MM.1S (cell line): Measurements from ENCODE around the gene SIGLEC6.

Source experiments
- DNase-seq: peaks from one replicate; pipeline ENCODE4 v3.0.0-alpha.2; 2015
- H2AFZ ChIP-seq: fragments of 300-600 bp; sonication (generic); 2 replicates; pipeline ENCODE4 v1.6.0; 2016; ENCODE audit warnings: antibody characterized with exemption, low read length
- H3F3A ChIP-seq: fragments of 300-600 bp; sonication (generic); 2 replicates; pipeline ENCODE4 v1.6.1; 2016; ENCODE audit warnings: mild to moderate bottlenecking, antibody characterized with exemption, low read length, moderate library complexity, mixed read lengths; ENCODE audit not compliant: insufficient read depth
- H3K27ac ChIP-seq: fragments of 300-600 bp; sonication (generic); 2 replicates; pipeline ENCODE4 v1.5.1; 2016; ENCODE audit warnings: mild to moderate bottlenecking, low read length
- H3K27me3 ChIP-seq: fragments of 300-600 bp; sonication (generic); replicated peaks from 2 replicates; pipeline ENCODE4 v1.6.0; 2016; ENCODE audit warnings: low read length; ENCODE audit not compliant: insufficient read depth
- H3K36me3 ChIP-seq: fragments of 300-600 bp; sonication (generic); replicated peaks from 2 replicates; pipeline ENCODE4 v1.6.1; 2016; ENCODE audit warnings: mild to moderate bottlenecking, low read length, mixed read lengths; ENCODE audit not compliant: insufficient read depth
- H3K4me1 ChIP-seq: fragments of 300-600 bp; sonication (generic); 2 replicates; pipeline ENCODE4 v1.6.1; 2016; ENCODE audit warnings: low read length, mixed read lengths
- H3K4me2 ChIP-seq: fragments of 300-600 bp; sonication (generic); 2 replicates; pipeline ENCODE4 v1.6.0; 2016; ENCODE audit warnings: low read depth, low read length
- H3K4me3 ChIP-seq: fragments of 300-600 bp; sonication (generic); 2 replicates; pipeline ENCODE4 v1.5.1; 2016; ENCODE audit warnings: low read length, mixed read lengths
- H3K79me2 ChIP-seq: fragments of 300-600 bp; sonication (generic); 2 replicates; pipeline ENCODE4 v1.6.1; 2016; ENCODE audit warnings: mixed run types, low read length, mixed read lengths
- H3K9ac ChIP-seq: fragments of 300-600 bp; sonication (generic); 2 replicates; pipeline ENCODE4 v1.6.1; 2016; ENCODE audit warnings: low read length, mixed read lengths
- H3K9me2 ChIP-seq: fragments of 300-600 bp; sonication (generic); replicated peaks from 2 replicates; pipeline ENCODE4 v1.6.1; 2016; ENCODE audit warnings: mild to moderate bottlenecking, low read length, mixed read lengths; ENCODE audit not compliant: insufficient read depth
- H3K9me3 ChIP-seq: fragments of 300-600 bp; sonication (generic); replicated peaks from 2 replicates; pipeline ENCODE4 v1.6.1; 2016; ENCODE audit warnings: mild to moderate bottlenecking, low read length, mixed read lengths; ENCODE audit not compliant: insufficient read depth
- H4K20me1 ChIP-seq: fragments of 300-600 bp; sonication (generic); 2 replicates; pipeline ENCODE4 v1.6.1; 2016; ENCODE audit warnings: mild to moderate bottlenecking, low read length, moderate library complexity, mixed read lengths; ENCODE audit not compliant: insufficient read depth
- EZH2 ChIP-seq: fragments of 300-600 bp; sonication (generic); optimal IDR thresholded peaks from 2 replicates; pipeline ENCODE3; 2017; ENCODE audit warnings: low read depth, mild to moderate bottlenecking, antibody characterized with exemption, low read length, mixed read lengths
- EZH2phosphoT487 ChIP-seq: fragments of 300-600 bp; sonication (generic); IDR thresholded peaks from 2 replicates; pipeline ENCODE4 v1.6.1; 2018; ENCODE audit warnings: antibody characterized with exemption, low read length
- TF ChIP-seq, protein P1 (sequence below): fragments of 300-600 bp; sonication (generic); IDR thresholded peaks from 2 replicates; pipeline ENCODE4 v1.5.1; 2016; ENCODE audit warnings: antibody characterized with exemption, low read length, mixed read lengths

SIGLEC6 gene

DNA sequence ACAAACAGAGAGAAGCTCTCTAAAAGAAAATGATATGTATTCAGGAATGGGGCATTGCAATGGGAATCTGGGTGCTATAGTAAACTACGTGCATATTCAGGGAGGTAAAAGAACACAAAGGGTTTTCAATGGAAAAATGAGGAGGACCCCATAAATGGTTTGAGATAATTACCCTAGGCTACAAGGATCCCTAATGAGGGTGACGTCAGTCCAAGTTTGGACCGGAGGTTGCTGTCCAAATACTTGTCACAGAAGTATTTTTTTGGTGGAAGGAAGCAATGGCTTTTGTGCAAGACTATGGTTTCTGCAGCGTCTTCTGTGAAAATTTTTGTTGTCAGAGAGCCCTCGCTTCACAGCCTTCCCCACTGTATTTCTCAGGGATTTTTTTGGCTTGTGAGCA, 54.1 kb downstream of the SIGLEC6 start:
- no peaks in the 10 kb centered on the region for H3K36me3 ChIP-seq
- H3K9ac ChIP-seq, result no peak overlapping the region
- H2AFZ ChIP-seq, result no peak overlapping the region
- no peaks in the 10 kb centered on the region for H3K27me3 ChIP-seq
- TF ChIP-seq EZH2phosphoT487 (no peak), EZH2 (no peak)
- TF ChIP-seq, protein P1, sequence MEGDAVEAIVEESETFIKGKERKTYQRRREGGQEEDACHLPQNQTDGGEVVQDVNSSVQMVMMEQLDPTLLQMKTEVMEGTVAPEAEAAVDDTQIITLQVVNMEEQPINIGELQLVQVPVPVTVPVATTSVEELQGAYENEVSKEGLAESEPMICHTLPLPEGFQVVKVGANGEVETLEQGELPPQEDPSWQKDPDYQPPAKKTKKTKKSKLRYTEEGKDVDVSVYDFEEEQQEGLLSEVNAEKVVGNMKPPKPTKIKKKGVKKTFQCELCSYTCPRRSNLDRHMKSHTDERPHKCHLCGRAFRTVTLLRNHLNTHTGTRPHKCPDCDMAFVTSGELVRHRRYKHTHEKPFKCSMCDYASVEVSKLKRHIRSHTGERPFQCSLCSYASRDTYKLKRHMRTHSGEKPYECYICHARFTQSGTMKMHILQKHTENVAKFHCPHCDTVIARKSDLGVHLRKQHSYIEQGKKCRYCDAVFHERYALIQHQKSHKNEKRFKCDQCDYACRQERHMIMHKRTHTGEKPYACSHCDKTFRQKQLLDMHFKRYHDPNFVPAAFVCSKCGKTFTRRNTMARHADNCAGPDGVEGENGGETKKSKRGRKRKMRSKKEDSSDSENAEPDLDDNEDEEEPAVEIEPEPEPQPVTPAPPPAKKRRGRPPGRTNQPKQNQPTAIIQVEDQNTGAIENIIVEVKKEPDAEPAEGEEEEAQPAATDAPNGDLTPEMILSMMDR, result no peak
- H3K27ac ChIP-seq, result no peak overlapping the region
- H3K79me2 ChIP-seq, result no peaks in the 10 kb centered on the region
- H3K4me3 ChIP-seq, result no peak overlapping the region
- H3K4me1 ChIP-seq, result no peaks in the 10 kb centered on the region
- DNase-seq, result no peak
- no peaks in the 10 kb centered on the region for H4K20me1 ChIP-seq
- no peaks in the 10 kb centered on the region for H3F3A ChIP-seq
- no peaks in the 10 kb centered on the region for H3K9me2 ChIP-seq
- H3K9me3 ChIP-seq, result no peaks in the 10 kb centered on the region
- H3K4me2 ChIP-seq, result no peak overlapping the region

DNA sequence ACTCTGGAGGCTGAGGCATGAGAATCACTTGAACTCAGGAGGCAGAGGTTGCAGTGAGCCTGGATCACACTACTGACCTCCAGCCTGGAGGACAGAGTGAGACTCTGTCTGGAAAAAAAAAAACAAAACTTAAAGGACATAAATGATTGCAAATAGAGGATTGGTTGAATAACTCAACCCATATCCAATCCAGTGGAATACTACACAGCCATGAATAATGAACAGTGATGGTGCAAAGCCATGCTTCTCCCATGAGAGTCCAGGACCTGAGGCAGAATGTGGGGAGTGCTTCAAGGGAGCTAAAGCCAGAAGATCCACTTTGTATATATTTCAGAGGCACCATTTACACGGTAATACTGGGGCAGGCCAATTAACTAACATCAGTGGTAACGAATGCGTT, 55.3 kb downstream of the SIGLEC6 start:
- H3K9ac ChIP-seq, result no peak overlapping the region
- H3K4me2 ChIP-seq, result no peak overlapping the region
- H3K36me3 ChIP-seq, result no peaks in the 10 kb centered on the region
- no peak for DNase-seq
- H3K27me3 ChIP-seq, result no peaks in the 10 kb centered on the region
- H3K4me3 ChIP-seq, result no peak overlapping the region
- no peaks in the 10 kb centered on the region for H3K4me1 ChIP-seq
- H3K9me3 ChIP-seq, result no peaks in the 10 kb centered on the region
- H3K79me2 ChIP-seq, result no peaks in the 10 kb centered on the region
- H3F3A ChIP-seq, result no peaks in the 10 kb centered on the region
- no peak overlapping the region for H2AFZ ChIP-seq
- H3K9me2 ChIP-seq, result no peaks in the 10 kb centered on the region
- TF ChIP-seq EZH2, result no peak
- TF ChIP-seq EZH2phosphoT487, result no peak
- TF ChIP-seq, protein P1, result no peak
- H4K20me1 ChIP-seq, result no peaks in the 10 kb centered on the region
- no peak overlapping the region for H3K27ac ChIP-seq

DNA sequence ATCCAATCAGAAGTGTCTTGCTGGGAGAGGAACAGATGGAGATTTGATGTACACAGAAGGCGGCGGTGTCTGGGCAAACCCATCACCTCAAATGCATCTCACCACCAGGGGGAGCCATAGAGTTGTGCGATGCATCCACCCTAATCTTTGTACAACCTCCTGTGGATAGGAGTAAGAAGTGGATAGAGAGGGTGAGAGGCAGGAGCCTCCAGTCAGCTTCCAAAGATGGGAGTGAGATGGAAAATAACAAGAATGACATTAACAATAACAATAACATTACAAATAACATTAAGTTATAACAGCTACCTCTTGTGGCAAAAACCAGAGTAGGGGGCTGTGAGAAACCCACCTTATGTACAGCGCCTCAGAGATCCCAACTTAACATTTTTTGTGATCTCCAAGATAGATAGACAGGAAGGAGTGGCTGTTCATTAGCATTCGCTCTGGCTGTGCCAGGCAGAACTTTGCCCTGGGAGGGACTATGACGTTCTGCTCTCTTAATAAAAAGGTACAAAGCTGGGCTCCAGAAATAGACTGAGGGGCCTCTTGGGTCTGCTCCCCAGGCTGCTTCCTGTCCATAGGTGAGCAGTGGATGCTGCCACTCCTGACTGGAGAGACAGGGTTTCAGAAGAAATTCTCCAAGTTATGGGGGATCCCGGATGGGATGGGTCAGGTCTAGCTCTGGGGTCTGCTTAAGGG, 58.3 kb downstream of the SIGLEC6 start:
- Histone ChIP-seq H3K9ac (no peak overlapping the region), H3K27me3 (no peaks in the 10 kb centered on the region), H3K36me3 (no peaks in the 10 kb centered on the region), H3K9me3 (no peaks in the 10 kb centered on the region), H3K27ac (no peak overlapping the region), H3K4me3 (no peak overlapping the region), H3K4me1 (no peaks in the 10 kb centered on the region), H3K79me2 (no peaks in the 10 kb centered on the region), H4K20me1 (no peaks in the 10 kb centered on the region), H3K9me2 (no peaks in the 10 kb centered on the region), H3F3A (no peaks in the 10 kb centered on the region), H3K4me2 (no peak overlapping the region), H2AFZ (no peak overlapping the region)
- no peak for TF ChIP-seq EZH2
- TF ChIP-seq, protein P1, result peak; percentile 63
- peak; percentile 34 for DNase-seq
